Activated effector memory CD4-positive, alpha-beta T cell treated with Interleukin-2 at 50 U/mL for 16 hours (primary cell): Measurements from ENCODE around the gene SLC35D3.
"Not testable (repeated sequence)": the region's sequence is repeated elsewhere in the genome, so short reads cannot be mapped to it uniquely, and the experiment has no call there.

Experiments
- DNase-seq: peaks from one replicate; pipeline ENCODE4 v3.0.0-alpha.2; 2020

SLC35D3 gene

DNA sequence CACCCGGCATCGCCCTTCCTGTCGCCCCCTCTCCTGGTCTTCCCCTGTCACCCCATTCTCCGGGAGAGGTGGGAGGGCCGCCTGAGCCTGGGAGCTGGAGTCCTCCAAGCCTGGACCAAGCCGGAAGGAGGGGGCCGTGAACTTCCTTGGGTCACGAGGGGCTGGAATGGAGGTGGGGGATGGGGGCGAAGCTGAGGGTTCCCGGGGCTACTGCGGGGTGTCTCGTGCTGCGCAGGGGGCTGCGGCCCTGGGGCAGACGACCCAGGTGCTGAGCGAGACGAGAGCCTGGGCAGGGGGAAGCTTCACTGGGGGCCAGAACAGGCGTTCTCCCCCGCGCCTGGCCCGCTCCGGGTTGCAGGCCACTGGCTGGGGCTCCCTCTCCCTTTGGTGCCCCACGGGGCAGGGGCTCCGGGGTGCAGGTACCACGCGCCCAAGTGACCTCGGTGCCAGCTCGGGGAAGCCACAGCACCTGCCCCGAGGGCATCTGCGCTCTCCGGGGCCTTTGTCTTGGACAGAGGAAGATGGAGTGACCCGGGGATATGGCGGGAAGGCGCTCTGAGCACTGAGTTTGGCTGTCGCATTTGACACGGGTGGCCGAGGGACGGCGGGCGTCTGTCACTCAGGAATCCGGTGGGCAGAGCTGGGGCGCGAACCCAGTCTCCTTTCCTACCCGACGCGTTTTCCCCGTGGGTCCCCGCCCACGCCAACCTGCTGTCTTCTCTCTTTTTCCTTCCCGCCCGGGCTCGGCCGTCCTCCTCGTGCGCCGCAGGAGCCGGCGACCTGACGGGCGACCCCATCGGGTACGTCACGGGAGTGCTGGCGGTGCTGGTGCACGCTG lies 1.2 kb downstream of the SLC35D3 start:
- no peak for DNase-seq

DNA sequence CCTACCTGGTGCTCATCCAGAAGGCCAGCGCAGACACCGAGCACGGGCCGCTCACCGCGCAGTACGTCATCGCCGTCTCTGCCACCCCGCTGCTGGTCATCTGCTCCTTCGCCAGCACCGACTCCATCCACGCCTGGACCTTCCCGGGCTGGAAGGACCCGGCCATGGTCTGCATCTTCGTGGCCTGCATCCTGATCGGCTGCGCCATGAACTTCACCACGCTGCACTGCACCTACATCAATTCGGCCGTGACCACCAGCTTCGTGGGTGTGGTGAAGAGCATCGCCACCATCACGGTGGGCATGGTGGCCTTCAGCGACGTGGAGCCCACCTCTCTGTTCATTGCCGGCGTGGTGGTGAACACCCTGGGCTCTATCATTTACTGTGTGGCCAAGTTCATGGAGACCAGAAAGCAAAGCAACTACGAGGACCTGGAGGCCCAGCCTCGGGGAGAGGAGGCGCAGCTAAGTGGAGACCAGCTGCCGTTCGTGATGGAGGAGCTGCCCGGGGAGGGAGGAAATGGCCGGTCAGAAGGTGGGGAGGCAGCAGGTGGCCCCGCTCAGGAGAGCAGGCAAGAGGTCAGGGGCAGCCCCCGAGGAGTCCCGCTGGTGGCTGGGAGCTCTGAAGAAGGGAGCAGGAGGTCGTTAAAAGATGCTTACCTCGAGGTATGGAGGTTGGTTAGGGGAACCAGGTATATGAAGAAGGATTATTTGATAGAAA lies 2.0 kb downstream of the SLC35D3 start:
- DNase-seq, result no peak

DNA sequence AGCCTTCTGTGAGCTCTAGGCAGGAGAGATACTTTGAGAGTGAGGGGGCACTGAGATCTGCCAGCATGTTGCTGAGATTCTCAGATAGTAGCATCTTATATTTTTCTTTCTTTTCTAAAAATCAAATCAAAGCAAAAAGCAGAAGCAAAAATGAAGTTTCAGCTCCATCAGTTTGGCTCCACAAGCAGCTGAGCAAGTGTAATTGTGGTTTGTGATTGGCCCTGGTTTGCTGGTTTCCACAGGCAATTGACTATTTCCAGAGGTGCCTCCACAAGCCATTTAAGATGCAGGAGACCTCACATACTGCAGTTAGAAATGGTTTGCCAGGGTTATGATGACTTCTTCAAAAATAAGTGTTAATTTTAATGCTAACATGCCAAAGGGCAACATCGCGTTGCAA lies 4.3 kb downstream of the SLC35D3 start:
- DNase-seq, result no peak

DNA sequence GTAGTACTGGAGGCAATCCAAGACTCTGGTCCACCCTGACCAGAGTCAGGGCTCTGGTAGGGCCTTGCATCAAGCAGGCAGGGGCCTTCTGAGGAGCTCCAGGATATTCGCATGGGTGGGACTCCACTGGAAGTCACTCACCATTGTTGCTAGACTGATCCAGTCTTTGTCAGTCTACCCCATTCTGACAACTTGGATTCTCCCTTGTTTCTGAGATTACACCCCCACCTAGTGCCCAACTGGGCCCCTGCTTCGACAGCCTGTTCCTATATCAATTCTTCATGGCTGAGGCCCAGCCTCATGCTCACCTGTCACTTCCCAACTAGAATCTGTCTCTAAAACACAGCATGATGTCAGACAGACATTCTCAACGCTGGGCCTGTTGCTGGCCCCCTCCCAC lies 5.2 kb downstream of the SLC35D3 start:
- no peak for DNase-seq

DNA sequence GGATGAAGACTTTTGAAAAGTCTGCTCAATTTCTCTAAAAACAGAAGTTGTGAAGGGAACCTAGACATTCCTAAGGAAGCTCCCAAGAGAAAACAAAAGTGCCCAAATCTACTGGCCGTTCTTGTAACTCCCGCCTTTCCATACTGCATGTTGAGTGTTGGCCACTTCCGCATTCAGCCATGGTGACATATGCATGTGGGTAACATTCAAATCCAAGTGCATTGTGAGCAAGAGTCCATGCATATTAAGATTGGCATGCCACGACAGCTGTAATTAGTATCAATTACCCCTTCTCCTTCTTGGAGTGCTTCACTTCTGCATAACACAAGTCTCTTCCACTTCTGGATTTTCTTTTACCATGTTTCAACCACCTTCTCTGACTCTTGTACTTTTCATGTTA lies 8.4 kb downstream of the SLC35D3 start:
- no peak for DNase-seq

DNA sequence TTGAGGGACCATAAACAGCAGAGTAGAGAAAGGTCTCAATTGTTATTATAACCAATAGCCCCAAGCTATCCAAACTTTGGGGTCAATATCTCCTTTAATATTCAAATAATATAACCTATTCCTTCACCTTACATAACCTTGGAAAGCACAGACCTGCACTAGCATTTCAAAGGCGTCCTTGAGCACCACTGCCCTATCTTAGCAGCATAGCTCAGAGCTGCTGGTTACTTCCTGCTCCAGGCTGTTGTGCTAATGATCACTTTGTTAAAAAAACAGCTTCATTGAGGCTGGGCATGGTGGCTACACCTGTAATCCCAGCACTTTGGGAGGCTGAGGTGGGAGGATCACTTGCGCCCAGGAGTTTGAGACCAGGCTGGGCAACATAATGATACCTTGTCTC lies 10.5 kb downstream of the SLC35D3 start:
- no peak for DNase-seq

DNA sequence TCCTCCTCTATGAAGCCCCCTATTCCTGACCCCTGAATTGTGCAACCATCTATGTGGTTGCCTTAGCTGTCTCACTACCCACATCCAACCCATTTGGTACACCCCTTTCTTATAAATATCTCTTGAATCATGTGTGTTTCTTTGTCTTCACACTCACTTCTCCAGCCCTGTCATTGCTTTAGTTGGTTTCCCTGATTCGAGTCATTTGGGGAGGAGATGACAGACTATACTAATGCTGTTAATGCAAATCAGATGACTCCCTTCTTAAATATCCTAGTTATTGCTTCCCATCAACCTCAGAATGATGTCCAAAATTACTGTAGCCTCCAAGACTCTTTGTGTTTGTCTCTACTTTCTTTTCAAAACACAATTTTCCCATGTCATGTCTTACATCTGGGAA lies 23.0 kb downstream of the SLC35D3 start:
- no peak for DNase-seq

DNA sequence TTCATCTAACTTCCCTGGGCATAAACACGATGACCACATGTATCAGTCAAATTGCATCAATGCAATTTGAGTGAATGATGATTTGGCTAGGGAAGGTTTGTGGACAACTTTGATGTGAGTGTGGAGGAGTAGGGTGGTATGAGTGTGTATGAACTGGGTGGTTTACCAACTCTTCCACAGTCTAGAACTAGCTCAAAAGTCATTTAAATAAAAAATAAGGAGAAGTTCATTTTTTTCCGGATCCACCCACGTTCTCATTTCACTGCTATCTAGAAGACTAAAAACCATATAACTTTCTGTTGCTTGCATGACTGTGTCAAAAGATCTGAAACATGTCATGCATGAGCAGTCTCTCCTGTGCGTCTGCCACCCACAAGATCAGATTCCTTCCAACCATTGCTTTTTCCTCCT lies 23.6 kb downstream of the SLC35D3 start:
- no peak for DNase-seq

DNA sequence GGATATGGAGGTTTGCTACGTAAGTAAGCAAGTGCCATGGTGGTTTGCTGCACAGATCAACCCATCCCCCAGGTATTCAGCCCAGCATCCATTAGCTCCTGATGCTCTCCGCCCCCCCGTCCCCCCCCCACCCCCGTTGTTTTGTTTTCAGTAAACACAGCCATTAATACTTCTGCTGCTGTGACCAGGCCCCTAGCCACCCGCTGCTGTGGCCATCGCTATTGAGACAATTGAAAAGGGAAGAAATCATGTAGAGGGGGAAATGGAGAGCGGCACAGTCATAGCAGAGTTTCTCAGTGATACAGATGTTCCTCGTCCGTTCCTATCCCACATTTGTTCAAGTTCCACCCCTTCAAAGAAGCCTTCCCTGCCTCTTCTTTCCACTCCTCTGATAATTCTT lies 24.9 kb downstream of the SLC35D3 start:
- DNase-seq, result no peak

DNA sequence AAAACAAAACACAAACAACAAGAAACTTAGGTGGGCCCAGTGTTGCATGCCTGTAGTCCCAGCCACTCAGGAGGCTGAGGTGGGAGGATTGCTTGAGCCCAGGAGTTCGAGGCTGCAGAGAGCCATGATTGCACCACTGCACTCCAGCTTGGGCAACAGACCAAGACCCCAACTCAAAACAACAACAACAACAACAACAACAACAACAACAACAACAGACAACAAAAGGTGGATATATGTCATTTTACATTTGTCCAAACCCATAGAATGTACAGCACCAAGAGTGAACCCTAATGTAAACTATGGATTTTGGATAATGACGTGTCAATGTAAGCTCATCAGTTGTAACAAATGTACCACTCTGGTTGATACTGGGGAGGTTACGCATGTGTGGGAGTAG lies 27.9 kb downstream of the SLC35D3 start:
- DNase-seq, result not testable (repeated sequence)

DNA sequence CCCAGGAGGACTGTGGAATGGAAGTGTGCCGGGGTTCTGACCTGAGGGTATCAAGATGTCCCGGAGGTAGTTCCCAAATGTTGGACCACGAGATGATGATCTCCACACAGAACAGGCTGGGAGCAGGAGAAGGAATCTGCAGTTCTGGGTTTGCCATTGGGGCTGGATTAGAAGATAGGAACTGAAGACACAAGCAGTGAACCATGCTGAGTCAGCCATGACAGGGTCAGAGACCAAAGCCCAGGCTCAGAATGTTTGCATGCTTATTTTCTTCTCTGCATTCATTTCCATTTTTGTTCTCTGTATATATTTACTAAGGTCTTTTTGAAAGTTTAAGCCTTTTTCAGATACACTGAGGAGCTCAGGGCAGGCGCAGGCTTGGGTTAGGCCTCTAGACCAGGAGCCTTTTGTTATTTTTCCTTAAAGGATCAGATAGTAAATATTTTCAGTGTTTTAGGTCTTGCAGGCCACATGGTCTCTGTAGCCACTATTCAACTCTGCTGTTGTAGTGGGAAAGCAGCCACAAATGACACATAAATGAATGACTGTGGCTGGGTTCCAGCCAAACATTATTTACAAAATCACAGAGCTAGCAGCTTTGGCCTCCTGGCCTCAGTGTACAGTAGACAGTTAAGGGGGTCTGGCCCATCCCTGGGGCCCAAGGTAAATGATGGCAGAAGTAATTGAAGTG lies 28.5 kb downstream of the SLC35D3 start:
- DNase-seq, result no peak

DNA sequence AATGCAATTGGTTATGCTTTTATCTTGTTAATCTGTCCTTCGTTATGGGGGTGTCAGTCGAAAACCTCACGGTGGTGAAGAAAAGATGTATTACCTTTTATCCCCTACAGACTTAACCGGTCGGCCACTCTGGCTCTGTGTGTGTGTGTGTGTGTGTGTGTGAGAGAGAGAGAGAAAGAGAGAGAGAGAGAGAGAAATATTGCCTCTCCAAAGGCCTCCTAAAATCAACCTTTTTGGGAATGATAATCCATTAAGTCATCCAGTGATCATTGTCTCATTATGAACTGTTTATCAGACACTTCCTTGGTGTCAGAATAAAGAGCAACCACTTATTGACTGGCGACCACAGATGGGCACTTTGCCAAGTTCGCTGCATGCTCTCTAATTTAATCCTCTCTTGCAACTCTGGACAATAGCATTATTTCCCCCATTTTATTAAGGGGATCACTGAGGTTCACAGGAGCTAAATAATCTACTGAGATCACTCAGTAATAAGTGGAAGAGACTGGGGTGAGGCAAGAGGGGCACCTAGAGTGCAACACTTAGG lies 30.7 kb downstream of the SLC35D3 start:
- DNase-seq, result no peak

DNA sequence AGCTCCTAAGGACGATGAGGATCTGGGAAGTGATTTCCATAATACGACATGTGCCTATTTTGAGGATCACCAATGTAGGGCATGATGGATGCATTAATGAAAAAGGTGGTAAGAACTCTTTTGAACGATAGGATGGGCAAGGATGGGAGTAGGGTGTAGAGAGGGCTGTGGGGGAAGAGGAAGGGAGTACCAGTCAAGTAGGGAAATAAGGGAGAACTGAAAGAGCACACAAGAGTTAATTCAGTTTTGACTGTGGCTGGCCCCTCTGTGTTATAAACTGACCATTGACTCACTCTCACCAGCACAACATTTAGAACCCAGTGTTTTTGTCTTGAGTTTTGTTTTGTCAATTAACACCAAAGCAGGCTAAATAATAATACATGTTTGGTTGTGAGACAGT lies 33.0 kb downstream of the SLC35D3 start:
- no peak for DNase-seq

DNA sequence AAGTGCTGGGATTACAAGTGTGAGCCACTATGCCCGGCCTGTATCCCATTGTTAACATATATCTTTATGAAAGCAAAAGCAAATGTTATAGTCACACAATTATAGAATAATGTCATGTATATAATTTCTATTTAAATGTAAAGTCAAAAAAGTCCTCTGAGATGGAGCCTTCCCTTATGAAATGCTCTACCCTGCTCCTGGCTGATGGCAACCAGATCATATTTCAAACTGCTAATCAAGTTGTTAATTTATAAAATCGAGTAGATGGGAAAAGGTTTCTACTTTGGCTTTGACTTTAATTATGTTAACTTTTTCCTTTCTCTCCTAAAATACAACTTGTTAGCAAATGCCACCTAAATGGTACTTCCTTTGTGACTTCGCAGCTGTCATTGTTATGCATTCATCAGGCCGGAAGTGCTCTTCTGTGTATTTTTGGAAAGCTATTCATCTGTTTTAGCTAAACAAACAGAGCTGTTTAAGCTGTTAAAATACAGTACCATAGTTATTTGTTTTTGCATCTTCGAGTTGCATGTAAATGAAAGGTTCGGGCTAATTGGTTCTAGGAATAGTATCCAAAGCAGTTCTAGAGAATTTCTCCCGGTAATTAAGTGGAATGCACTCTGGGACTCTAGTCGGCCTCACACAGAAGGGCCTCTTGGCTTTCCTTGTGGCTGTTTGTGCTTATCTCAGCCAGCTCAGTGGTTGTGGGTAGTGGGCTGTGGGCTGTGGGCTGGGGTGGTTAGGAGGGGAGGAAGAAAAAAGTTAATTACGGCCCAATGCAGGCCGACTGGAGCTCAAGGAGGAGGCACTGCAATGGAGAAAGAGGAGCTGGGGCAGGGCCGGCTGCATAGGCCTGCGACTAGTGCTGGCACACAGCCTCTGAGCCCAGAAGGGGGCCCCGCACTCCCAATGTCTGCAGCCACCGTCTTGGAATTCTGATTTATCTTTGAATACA lies 34.8 kb downstream of the SLC35D3 start:
- DNase-seq, result no peak

DNA sequence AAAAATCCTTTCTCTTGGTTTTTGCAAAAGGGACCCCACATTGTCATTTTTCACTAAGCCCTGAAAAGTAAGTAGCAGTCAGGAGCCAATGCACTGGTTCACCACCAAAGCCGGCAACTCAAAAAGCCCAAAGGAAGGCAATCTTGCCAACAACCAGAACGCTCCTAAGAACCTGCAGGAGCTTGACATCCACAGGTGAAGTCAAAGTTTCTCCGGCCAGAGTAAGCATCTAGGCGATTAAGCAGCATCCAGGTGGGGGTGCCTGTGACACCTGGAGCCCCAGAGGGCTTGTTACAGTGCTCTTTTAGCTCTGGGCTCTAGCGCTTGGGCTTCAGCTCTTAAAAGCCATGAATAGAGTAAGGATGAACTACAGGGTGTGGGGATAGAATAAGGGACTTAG lies 36.1 kb downstream of the SLC35D3 start:
- no peak for DNase-seq

DNA sequence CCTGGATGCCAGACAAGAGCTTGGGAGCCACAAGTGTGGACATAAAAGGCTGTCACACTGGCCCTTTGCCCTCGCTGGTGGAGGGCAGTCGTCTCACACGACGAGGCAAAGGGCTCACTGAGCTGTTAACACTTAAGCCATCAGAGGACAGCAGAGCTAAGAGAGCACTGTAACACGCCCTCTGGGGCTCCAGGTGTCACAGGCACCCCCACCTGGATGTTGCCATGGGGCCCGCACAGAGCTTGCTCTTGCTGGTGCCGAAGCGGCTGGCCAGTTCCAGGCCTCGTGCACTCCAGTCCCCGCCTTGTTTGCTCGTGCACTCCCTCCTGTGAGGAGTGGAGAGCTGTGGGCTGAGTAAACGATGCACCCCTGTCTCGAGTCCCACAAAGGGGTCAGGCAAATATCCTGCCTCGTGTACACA lies 37.4 kb downstream of the SLC35D3 start:
- no peak for DNase-seq

DNA sequence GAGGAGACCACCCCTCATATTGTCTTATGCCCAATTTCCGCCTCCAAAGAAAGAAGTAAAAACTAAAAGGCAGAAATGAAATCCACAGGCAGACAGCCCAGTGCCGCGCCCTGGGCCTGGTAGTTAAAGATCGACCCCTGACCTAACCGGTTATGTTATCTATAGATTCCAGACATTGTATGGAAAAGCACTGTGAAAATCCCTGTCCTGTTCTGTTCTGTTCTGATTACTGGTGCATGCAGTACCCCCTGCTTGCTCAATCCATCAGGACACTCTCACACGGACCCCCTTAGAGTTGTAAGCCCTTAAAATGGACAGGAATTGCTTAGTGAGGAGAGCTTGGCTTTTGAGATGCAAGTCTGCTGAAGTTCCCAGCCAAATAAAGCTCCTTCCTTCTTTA lies 37.8 kb downstream of the SLC35D3 start:
- not testable (repeated sequence) for DNase-seq

DNA sequence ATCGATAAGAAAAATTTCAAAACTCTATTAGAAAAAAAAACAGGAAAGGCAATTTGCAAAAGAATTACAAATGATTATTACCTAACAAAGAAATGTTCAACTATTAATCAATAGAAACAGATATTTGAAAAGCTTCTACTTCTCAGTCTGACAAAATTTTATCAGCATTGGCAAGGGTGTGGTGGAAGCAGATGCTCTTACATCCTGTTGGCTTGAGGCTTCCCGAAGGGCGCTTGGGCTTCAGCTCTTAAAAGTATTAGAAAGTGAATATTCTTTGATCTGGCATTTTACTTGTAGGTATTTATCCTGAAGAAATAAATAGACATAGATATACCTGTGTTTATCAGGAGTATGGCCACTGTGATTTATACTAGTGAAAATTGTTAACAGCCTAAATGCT lies 38.7 kb downstream of the SLC35D3 start:
- DNase-seq, result no peak

DNA sequence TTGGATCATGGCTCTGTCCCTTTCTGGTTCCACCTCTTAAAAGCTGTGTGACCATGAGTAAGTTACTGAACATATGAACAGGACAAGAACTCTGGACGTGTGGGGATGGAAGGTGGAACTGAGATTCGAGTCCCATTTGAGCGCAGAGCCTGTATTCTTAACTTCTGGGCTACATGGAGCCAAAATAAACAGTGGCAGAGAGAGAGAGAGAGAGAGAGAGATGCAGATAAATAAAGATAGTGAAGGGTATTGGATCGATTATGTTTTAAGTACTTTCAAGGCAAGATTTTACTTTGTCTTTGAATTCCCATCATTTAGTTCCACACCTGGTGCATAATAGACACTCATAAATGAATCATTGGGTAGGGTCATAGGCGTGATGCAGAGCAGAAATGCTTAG lies 39.7 kb downstream of the SLC35D3 start:
- DNase-seq, result no peak

DNA sequence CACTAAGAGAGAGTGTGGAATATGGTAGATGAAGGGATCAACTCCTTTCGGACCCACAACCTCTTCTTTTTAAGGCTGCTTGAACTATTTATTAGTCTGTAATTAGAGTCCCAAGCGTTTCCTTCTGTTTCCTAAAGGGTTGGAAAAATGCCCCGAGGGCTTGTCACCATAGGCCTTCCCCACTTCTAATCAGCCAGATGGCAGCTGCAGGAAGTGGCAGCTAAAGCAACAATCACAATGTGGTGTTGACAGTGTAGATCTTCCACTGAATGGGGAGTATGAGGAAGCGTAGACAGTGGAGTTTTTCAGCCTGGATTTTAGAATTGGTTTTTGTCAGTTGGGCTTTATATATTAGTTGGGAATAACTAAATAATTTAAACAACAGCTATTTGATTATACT lies 40.6 kb downstream of the SLC35D3 start:
- no peak for DNase-seq

DNA sequence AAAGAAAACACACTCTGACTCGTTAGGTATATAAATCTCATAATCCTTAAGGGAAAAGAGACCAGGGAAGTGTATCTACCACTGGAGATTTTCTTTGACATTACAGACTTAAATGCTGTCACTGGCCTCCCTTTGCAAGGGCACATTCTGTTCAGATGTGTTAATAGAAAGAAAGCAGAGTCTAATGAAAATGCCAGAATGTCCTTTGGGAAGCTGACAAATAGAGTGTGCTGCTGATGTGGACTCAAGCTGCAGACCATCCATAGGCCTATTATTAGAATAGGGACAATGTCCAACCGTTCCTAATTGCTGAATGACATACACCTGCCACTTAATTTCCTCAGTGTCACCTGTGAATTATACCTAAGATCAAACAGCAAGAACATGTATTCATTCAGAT lies 41.2 kb downstream of the SLC35D3 start:
- no peak for DNase-seq

DNA sequence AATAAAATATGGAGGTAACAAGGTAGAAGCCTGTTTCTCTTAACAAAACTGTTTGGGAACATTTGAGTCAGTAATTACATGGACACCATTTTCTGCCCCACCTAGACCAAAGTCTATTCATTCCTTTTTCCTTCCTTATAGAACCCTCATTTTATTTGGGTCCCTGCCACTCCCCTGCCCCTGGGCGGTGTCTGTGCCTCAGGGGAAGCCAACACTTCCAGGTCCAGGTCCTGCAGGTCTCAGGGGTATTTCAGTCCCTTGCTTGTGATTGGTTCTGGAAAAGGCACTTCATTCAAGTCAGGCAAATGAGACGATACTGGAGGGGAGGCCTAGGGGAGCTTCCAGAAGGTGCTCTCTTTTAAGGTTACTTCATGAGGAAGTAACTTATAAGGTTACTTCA lies 42.3 kb downstream of the SLC35D3 start:
- no peak for DNase-seq
